Transverse colon (tissue), 4 donors: ENCODE results near the gene DDX10.

Source experiments
- CTCF ChIP-seq, 5 experiments: fragments of 200-600 bp in 3 of 5; fragments of 450-650 bp in 2 of 5; sonication (generic) in 3 of 5; IDR thresholded peaks; 1 replicate in 2 of 5; 2 replicates in 3 of 5; pipeline ENCODE4 v1.5.1; 2016 to 2017; ENCODE audit warnings: antibody characterized with exemption in 5 of 5, inconsistent platforms in 3 of 5, mild to moderate bottlenecking in 2 of 5, moderate library complexity in 1 of 5
- EP300 ChIP-seq: sonication (generic); formaldehyde crosslinking; IDR thresholded peaks from one replicate; pipeline ENCODE4 v1.6.1; 2017; ENCODE audit warnings: antibody characterized with exemption, low read depth
- POLR2A ChIP-seq: fragments of 450-650 bp; IDR thresholded peaks from one replicate; pipeline ENCODE4 v1.6.1; 2016; ENCODE audit warnings: antibody characterized with exemption, mild to moderate bottlenecking, moderate library complexity
- POLR2AphosphoS5 ChIP-seq, 3 donors: sonication (generic); formaldehyde crosslinking; IDR thresholded peaks; one replicate each; pipeline ENCODE4 v1.6.1; 2016; ENCODE audit warnings: antibody characterized with exemption in 3 of 3

GRCh38 chr11:108654994-108655631, 9.8 kb upstream of the DDX10 start:
- TF ChIP-seq CTCF (IDR thresholded peaks at IDR 0.05) (peak; percentile 51 to 69 (median 52)), POLR2A (no peak), POLR2AphosphoS5 (IDR thresholded peaks at IDR 0.05) (no peak), EP300 (no peak)
